GM21737 (cell line): ENCODE measurements around the gene TSC22D3.
"Not testable (repeated sequence)": the region's sequence is repeated elsewhere in the genome, so short reads cannot be mapped to it uniquely, and the experiment has no call there.

Experiments used
- ATAC-seq: cut with Tn5 transposase; IDR thresholded peaks from one replicate; pipeline ENCODE4 v1.9.1; 2021; ENCODE audit warnings: mild to moderate bottlenecking, moderate library complexity; ENCODE audit not compliant: unreplicated experiment

The TSC22D3 gene

GRCh38 chrX:107775734-107776511, at the start of gene TSC22D3:
Gene TSC22D3 (minus strand): TSS chrX:107775787. CDS start chrX:107775419, 368 bp downstream.
- ATAC-seq, result peak; percentile 90

GRCh38 chrX:107823456-107823855, 47.9 kb upstream of the TSC22D3 start:
- no peak for ATAC-seq

GRCh38 chrX:107823042-107823441, 47.5 kb upstream of the TSC22D3 start:
- no peak for ATAC-seq

- no peak for ATAC-seq
These were observed 43.4 kb upstream of the TSC22D3 start for GRCh38 chrX:107818900-107819521.

GRCh38 chrX:107810053-107810452, 34.5 kb upstream of the TSC22D3 start:
- ATAC-seq, result not testable (repeated sequence)

- ATAC-seq, result no peak
These were observed 29.6 kb upstream of the TSC22D3 start for GRCh38 chrX:107805179-107805578.

- ATAC-seq, result no peak
These were observed 28.8 kb upstream of the TSC22D3 start for GRCh38 chrX:107804427-107804826.

- ATAC-seq, result no peak
These were observed 12.2 kb upstream of the TSC22D3 start for GRCh38 chrX:107787827-107788226.

GRCh38 chrX:107780525-107780924, 4.9 kb upstream of the TSC22D3 start:
- ATAC-seq, result no peak

- no peak for ATAC-seq
These were observed 1.9 kb upstream of the TSC22D3 start, which contains the start of gene NCBP2L for GRCh38 chrX:107777536-107777832. Gene NCBP2L (plus strand): TSS chrX:107777733. CDS start chrX:107794221, 16,488 bp downstream.

GRCh38 chrX:107776649-107777535, 1.3 kb upstream of the TSC22D3 start:
- peak; percentile 71 for ATAC-seq

- ATAC-seq, result peak; percentile 12
These were observed 420 bp downstream of the TSC22D3 start for GRCh38 chrX:107775000-107775733.

GRCh38 chrX:107773906-107774435, 1.6 kb downstream of the TSC22D3 start:
- no peak for ATAC-seq

- ATAC-seq, result no peak
These were observed 2.4 kb downstream of the TSC22D3 start for GRCh38 chrX:107773206-107773605.

- ATAC-seq, result no peak
These were observed 5.8 kb downstream of the TSC22D3 start for GRCh38 chrX:107769581-107770317.

- ATAC-seq, result no peak
These were observed 7.5 kb downstream of the TSC22D3 start for GRCh38 chrX:107768051-107768450.

GRCh38 chrX:107766470-107767150, 9.0 kb downstream of the TSC22D3 start:
- no peak for ATAC-seq

- no peak for ATAC-seq
These were observed 10.6 kb downstream of the TSC22D3 start for GRCh38 chrX:107764845-107765608.

GRCh38 chrX:107763647-107764046, 11.9 kb downstream of the TSC22D3 start:
- no peak for ATAC-seq
